Hepatocyte (in vitro differentiated cells): ENCODE results near the gene MPDZ. TPM values are rescaled to one million over a fixed set of nuclear protein-coding genes. Genes with fewer than 3 reads are reported as not detected.
A peak's percentile ranks its signal among the peaks of the same experiment; 100 is the strongest.

ENCODE experiments used
- DNase-seq: peaks from one replicate; pipeline ENCODE4 v3.0.0-alpha.2; 2016; ENCODE audit warnings: low spot score
- H2AFZ ChIP-seq: fragments of 200-600 bp; sonication (generic); 2 replicates; pipeline ENCODE4 v1.6.0; 2016; ENCODE audit warnings: antibody characterized with exemption, mild to moderate bottlenecking
- H3K27ac ChIP-seq: fragments of 200-600 bp; sonication (generic); 2 replicates; pipeline ENCODE4 v1.5.1; 2016; ENCODE audit warnings: mild to moderate bottlenecking
- H3K27me3 ChIP-seq: fragments of 200-600 bp; sonication (generic); 2 replicates; pipeline ENCODE4 v1.6.1; 2016
- H3K36me3 ChIP-seq: fragments of 200-600 bp; sonication (generic); replicated peaks from 2 replicates; pipeline ENCODE4 v1.5.1; 2016; ENCODE audit warnings: low read depth; ENCODE audit not compliant: insufficient read depth
- H3K4me1 ChIP-seq: fragments of 200-600 bp; sonication (generic); 2 replicates; pipeline ENCODE4 v1.5.1; 2016; ENCODE audit warnings: mild to moderate bottlenecking, moderate library complexity; ENCODE audit not compliant: insufficient read depth
- H3K4me2 ChIP-seq: fragments of 200-600 bp; sonication (generic); 2 replicates; pipeline ENCODE4 v1.6.0; 2016
- H3K4me3 ChIP-seq: fragments of 200-600 bp; sonication (generic); 2 replicates; pipeline ENCODE4 v1.5.1; 2016; ENCODE audit warnings: mild to moderate bottlenecking
- H3K79me2 ChIP-seq: fragments of 200-600 bp; sonication (generic); 2 replicates; pipeline ENCODE4 v1.6.0; 2017; ENCODE audit warnings: mild to moderate bottlenecking
- H3K9me2 ChIP-seq: fragments of 200-600 bp; sonication (generic); replicated peaks from 2 replicates; pipeline ENCODE4 v1.6.0; 2017; ENCODE audit warnings: mild to moderate bottlenecking; ENCODE audit not compliant: insufficient read depth
- H3K9me3 ChIP-seq: fragments of 200-600 bp; sonication (generic); 2 replicates; pipeline ENCODE4 v1.5.1; 2016; ENCODE audit warnings: low read depth, mild to moderate bottlenecking
- H4K20me1 ChIP-seq: fragments of 200-600 bp; sonication (generic); 2 replicates; pipeline ENCODE4 v1.6.0; 2016; ENCODE audit warnings: mild to moderate bottlenecking; ENCODE audit not compliant: insufficient read depth, poor library complexity, severe bottlenecking
- CTCF ChIP-seq: fragments of 200-600 bp; sonication (generic); IDR thresholded peaks from 2 replicates; pipeline ENCODE4 v1.5.1; 2016; ENCODE audit warnings: antibody characterized with exemption, mild to moderate bottlenecking; ENCODE audit not compliant: poor library complexity
- EZH2 ChIP-seq: fragments of 200-600 bp; sonication (generic); IDR thresholded peaks from 2 replicates; pipeline ENCODE4 v1.6.1; 2016; ENCODE audit warnings: antibody characterized with exemption, mild to moderate bottlenecking, borderline replicate concordance
- EZH2phosphoT487 ChIP-seq: fragments of 200-600 bp; sonication (generic); IDR thresholded peaks from one replicate; pipeline ENCODE4 v1.6.1; 2018; ENCODE audit warnings: antibody characterized with exemption, mild to moderate bottlenecking, low read depth, moderate library complexity; ENCODE audit not compliant: unreplicated experiment, severe bottlenecking
- WGBS: methylation state at CpG from one replicate; pipeline ENCODE4 v1.1.6; 2016; ENCODE audit warnings: low lambda C conversion rate; ENCODE audit errors: missing lambda C conversion rate; 5-methylcytosine and 5-hydroxymethylcytosine counted together
- polyA plus RNA-seq: library from polyadenylated mRNA; unstranded; fragments of >200 nt; fragmentation: Nextera tagmentation; extraction: Ambion mirVana; gene quantifications from 2 replicates; pipeline ENCODE4 v1.2.1, GENCODE V29; 2016
- total RNA-seq: library from RNA; depleted of rRNA; stranded (reverse); fragments of >200 nt; gene quantifications from 2 replicates; pipeline ENCODE4 v1.2.3, GENCODE V29; 2014

MPDZ gene
- total and polyA plus RNA-seq, 2 experiments from 2014 or later: 16.7 to 45.5 TPM

DNA sequence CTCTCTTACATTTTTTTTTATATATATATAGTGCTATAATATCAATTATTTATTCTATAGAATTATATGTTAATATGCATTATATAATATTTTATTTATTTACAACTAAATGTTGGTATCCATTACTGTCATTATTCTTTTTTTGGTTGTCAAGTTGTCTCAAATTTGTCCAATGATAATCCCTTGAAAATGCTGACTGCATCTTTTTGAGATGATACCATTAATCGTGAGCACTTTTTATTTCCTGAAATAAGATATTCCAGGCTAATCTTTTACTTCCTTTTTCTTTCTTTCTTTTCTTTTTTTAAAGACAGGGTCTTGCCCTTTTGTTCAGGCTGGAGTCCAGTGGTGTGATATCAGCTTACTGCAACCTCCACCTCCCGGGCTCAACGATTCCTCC, 12.7 kb upstream of the MPDZ start:
- TF ChIP-seq CTCF: no peak
- no peak for TF ChIP-seq EZH2phosphoT487
- TF ChIP-seq EZH2: no peak
- Histone ChIP-seq H3K9me2 (no peaks in the 10 kb centered on the region), H3K27ac (no peak overlapping the region), H3K4me1 (no peaks in the 10 kb centered on the region), H2AFZ (no peak overlapping the region), H3K36me3 (no peaks in the 10 kb centered on the region), H3K9me3 (peaks cover 3% of the 10 kb centered on the region), H3K4me3 (no peak overlapping the region), H3K79me2 (no peaks in the 10 kb centered on the region), H4K20me1 (no peaks in the 10 kb centered on the region), H3K4me2 (no peak overlapping the region), H3K27me3 (no peaks in the 10 kb centered on the region)
- no peak for DNase-seq
- WGBS: 98% methylated on average over 3 of the region's 3 CpGs

DNA sequence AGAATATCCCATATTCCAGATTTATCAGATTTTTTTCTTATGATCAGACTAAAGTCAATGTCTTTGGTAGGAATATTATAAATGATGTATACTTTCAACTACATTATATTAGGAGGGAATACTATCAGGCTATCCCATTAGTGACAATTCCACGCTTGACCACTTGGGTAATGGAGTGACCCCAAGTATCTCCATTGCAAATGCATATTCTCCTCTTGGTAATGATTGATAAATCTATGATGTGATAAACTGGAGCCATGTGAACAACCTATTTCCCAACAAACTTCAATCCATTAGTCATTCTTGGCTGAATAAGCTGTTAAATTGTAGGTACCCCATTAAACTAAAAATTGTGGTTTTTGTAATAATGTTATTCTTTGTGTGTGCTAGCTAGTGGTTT, 12.2 kb upstream of the MPDZ start:
- Histone ChIP-seq H3K4me1 (no peaks in the 10 kb centered on the region), H2AFZ (no peak overlapping the region), H3K4me3 (no peak overlapping the region), H3K36me3 (no peaks in the 10 kb centered on the region), H3K4me2 (no peak overlapping the region), H3K9me3 (peaks cover 3% of the 10 kb centered on the region), H3K27me3 (no peaks in the 10 kb centered on the region), H4K20me1 (no peaks in the 10 kb centered on the region), H3K27ac (no peak overlapping the region), H3K79me2 (no peaks in the 10 kb centered on the region), H3K9me2 (no peaks in the 10 kb centered on the region)
- DNase-seq: no peak
- TF ChIP-seq EZH2 (no peak), EZH2phosphoT487 (no peak), CTCF (no peak)
- WGBS: 81% methylated on average over 1 of the region's 1 CpG

- no peaks in the 10 kb centered on the region for H3K27me3 ChIP-seq
Measured at GRCh38 chr9:13284011-13284410, 4.5 kb upstream of the MPDZ start.

More at GRCh38 chr9:13284011-13284410, 4.5 kb upstream of the MPDZ start:
- H3K9me2 ChIP-seq: no peaks in the 10 kb centered on the region
- no peak for DNase-seq
- 37% methylated on average over 3 of the region's 3 CpGs for WGBS
- peak overlapping the region; percentile 10 for H3K4me2 ChIP-seq
- peaks cover 17% of the 10 kb centered on the region for H3K4me1 ChIP-seq
- H4K20me1 ChIP-seq: no peaks in the 10 kb centered on the region
- no peaks in the 10 kb centered on the region for H3K79me2 ChIP-seq
- peak overlapping the region; percentile 5 for H3K27ac ChIP-seq
- no peaks in the 10 kb centered on the region for H3K36me3 ChIP-seq
- H3K4me3 ChIP-seq: no peak overlapping the region
- no peaks in the 10 kb centered on the region for H3K9me3 ChIP-seq
- H2AFZ ChIP-seq: no peak overlapping the region
- TF ChIP-seq CTCF: no peak
- TF ChIP-seq EZH2phosphoT487: no peak
- TF ChIP-seq EZH2: no peak
